Adrenal gland (tissue), 12 donors: Measurements from ENCODE around the gene FOXA3. TPM values are rescaled to one million over a fixed set of nuclear protein-coding genes. Genes with fewer than 3 reads are reported as not detected.

Experiments
- DNase-seq, 7 donors: peaks; one replicate each; pipeline ENCODE4 v3.0.0-alpha.2; 2019 to 2020
- H3K27ac ChIP-seq, 5 donors: fragments of 200-600 bp; sonication (generic) in 4 of 5; 1 replicate in 3 of 5; 2 replicates in 2 of 5; pipeline versions ENCODE4 v1.5.1 to v1.8.0; 2016 to 2020; ENCODE audit warnings: mild to moderate bottlenecking in 1 of 5
- H3K27me3 ChIP-seq: fragments of 200-600 bp; 2 replicates; pipeline ENCODE4 v1.8.0; 2021
- H3K36me3 ChIP-seq, 2 donors: fragments of 200-600 bp; replicated peaks in 1 of 2; 1 replicate in 1 of 2; 2 replicates in 1 of 2; pipeline versions ENCODE4 v1.5.1 to v1.8.0; 2018 to 2022
- H3K4me1 ChIP-seq, 2 donors: fragments of 200-600 bp; replicated peaks in 1 of 2; 1 replicate in 1 of 2; 2 replicates in 1 of 2; pipeline versions ENCODE4 v1.5.1 to v1.8.0; 2018 to 2021
- H3K4me3 ChIP-seq, 4 donors: fragments of 200-600 bp; sonication (generic) in 3 of 4; one replicate each; pipeline ENCODE4 v1.5.1; 2016 to 2018
- H3K9me3 ChIP-seq, 3 donors: fragments of 200-600 bp; sonication (generic) in 1 of 3; replicated peaks in 1 of 3; 1 replicate in 2 of 3; 2 replicates in 1 of 3; pipeline versions ENCODE4 v1.5.1 to v1.8.0; 2016 to 2021
- CTCF ChIP-seq, 6 experiments: fragments of 450-650 bp in 4 of 6; fragments of 200-600 bp in 2 of 6; sonication (generic) in 1 of 6; IDR thresholded peaks; 1 replicate in 5 of 6; 2 replicates in 1 of 6; pipeline versions ENCODE4 v1.5.1 to v1.8.0; 2016 to 2021; ENCODE audit warnings: antibody characterized with exemption in 6 of 6, mild to moderate bottlenecking in 2 of 6, moderate library complexity in 1 of 6
- POLR2A ChIP-seq, 2 donors: fragments of 450-650 bp; IDR thresholded peaks; one replicate each; pipeline ENCODE4 v1.6.1; 2017; ENCODE audit warnings: antibody characterized with exemption in 2 of 2, mild to moderate bottlenecking in 2 of 2, moderate library complexity in 1 of 2
- WGBS, 4 donors: extraction: QIAGEN DNeasy Blood & Tissue Kit in 2 of 4; methylation state at CpG; one replicate each; pipeline versions ENCODE4 v1.1.5 to v1.1.7; 2013 to 2017; 5-methylcytosine and 5-hydroxymethylcytosine counted together
- intact Hi-C, 2 donors: fragments of 100-400 bp; cut with DNase I; formaldehyde crosslinking; loops; one replicate each; pipeline versions ENCODE4 v1.14.1 to v1.15.0; 2022 to 2023
- polyA plus RNA-seq, 3 donors: library from polyadenylated mRNA; stranded (reverse); fragments of 200-250 nt in 2 of 3; fragments of 350-450 nt in 1 of 3; fragmentation: Illumina TruSeq in 1 of 3; extraction: RNeasy Lipid Tissue Mini Kit (QIAGEN cat#74804) in 1 of 3; gene quantifications; one replicate each; pipeline ENCODE4 v1.2.3, GENCODE V29; 2013 to 2014
- total RNA-seq, 9 donors: library from RNA; depleted of rRNA in 4 of 9; stranded (reverse); fragments of >200 nt in 4 of 9; fragments of 120-200 nt in 1 of 9; fragmentation: NEBNext Ultra II Directional in 1 of 9; extraction: Animal tissue kit (Norgen Biotek cat#: 25700) in 1 of 9; gene quantifications; one replicate each; pipeline versions ENCODE4 v1.1.0 to v1.2.4, GENCODE V29; 2013 to 2023
- donor health status: healthy with polysubstance abuse.
- donor health status: Bipolar disorder and iron deficiency.
- donor health status: DM: yes; HTN: yes; CAD: no.
- donor health status: DM: no; HTN: no; CAD: no.
- donor health status: DM: no; HTN: no; CAD: no.
- donor health status: DM: yes; HTN: yes; CAD: no.

FOXA3 gene
- total and polyA plus RNA-seq, 12 donors: 0.03 to 0.94 TPM; not detected in 10

- no peak for TF ChIP-seq CTCF (IDR thresholded peaks at IDR 0.05)
- TF ChIP-seq POLR2A (IDR thresholded peaks at IDR 0.05): no peak
- 83 to 91% (median 87%) methylated on average over 2 of the region's 2 CpGs for WGBS, 4 donors
- peaks cover 0 to 9% of the 10 kb centered on the region in 2 donors for H3K36me3 ChIP-seq
- H3K4me3 ChIP-seq: no peak overlapping the region
- H3K9me3 ChIP-seq: no peaks in the 10 kb centered on the region
- no peak overlapping the region for H3K27ac ChIP-seq
- no peak for DNase-seq
- intact Hi-C loops: loop anchor here in 1 of 2 donors (5.0 kb wide), 1 partner anchor 63 kb away; the partner anchor contains the start of gene RSPH6A
- no peaks in the 10 kb centered on the region for H3K27me3 ChIP-seq
- peaks cover 4 to 27% of the 10 kb centered on the region in 2 donors for H3K4me1 ChIP-seq
Observed at GRCh38 chr19:45879971-45880370, 15.8 kb downstream of the FOXA3 start.

GRCh38 chr19:45881082-45881908 is 17.2 kb downstream of the FOXA3 start:
- H3K4me3 ChIP-seq: no peak overlapping the region
- no peak for DNase-seq
- intact Hi-C loops: loop anchor here in 1 of 2 donors (5.0 kb wide), 1 partner anchor 64 kb away; the partner anchor contains the start of gene RSPH6A
- TF ChIP-seq CTCF (IDR thresholded peaks at IDR 0.05): no peak
- no peak for TF ChIP-seq POLR2A (IDR thresholded peaks at IDR 0.05)
- no peaks in the 10 kb centered on the region for H3K9me3 ChIP-seq
- peaks cover 4 to 33% of the 10 kb centered on the region in 2 donors for H3K4me1 ChIP-seq
- peaks cover 0 to 9% of the 10 kb centered on the region in 2 donors for H3K36me3 ChIP-seq
- no peak overlapping the region for H3K27ac ChIP-seq
- H3K27me3 ChIP-seq: no peaks in the 10 kb centered on the region
- 73 to 80% (median 76%) methylated on average over 10 of the region's 10 CpGs for WGBS, 4 donors

- no peak for DNase-seq
- intact Hi-C loops: loop anchor here in 1 of 2 donors (5.0 kb wide), 1 partner anchor 65 kb away; the partner anchor contains the start of gene RSPH6A
- Histone ChIP-seq H3K4me1 (peaks cover 4 to 33% of the 10 kb centered on the region in 2 donors), H3K4me3 (peak overlapping the region in 1 of 4 donors; percentile 52), H3K27me3 (no peaks in the 10 kb centered on the region), H3K27ac (no peak overlapping the region), H3K9me3 (no peaks in the 10 kb centered on the region), H3K36me3 (peaks cover 0 to 9% of the 10 kb centered on the region in 2 donors)
- TF ChIP-seq CTCF (IDR thresholded peaks at IDR 0.05) (no peak), POLR2A (IDR thresholded peaks at IDR 0.05) (no peak)
- 41 to 70% (median 60%) methylated on average over 3 to 4 of the region's 4 CpGs for WGBS, 4 donors
Observed at GRCh38 chr19:45881909-45882528, 17.9 kb downstream of the FOXA3 start.
